ENCODE measurements around the gene NRXN2.

- TF ChIP-seq CTCF (IDR thresholded peaks at IDR 0.05 in 2 of 3, conservative IDR thresholded peaks at IDR 0.05 in 1 of 3; ENCODE audit: control insufficient read depth in 2 of 3, extremely low read depth in 1 of 3, insufficient read depth in 1 of 3, low read depth in 3 of 3, low read length in 3 of 3) (no peak), TAF1 (IDR thresholded peaks at IDR 0.05; ENCODE audit: borderline replicate concordance, low read depth, low read length) (no peak), SMC3 (IDR thresholded peaks at IDR 0.05; ENCODE audit: borderline replicate concordance, low read length) (no peak), RCOR1 (conservative IDR thresholded peaks at IDR 0.05; ENCODE audit: low read depth, low read length) (no peak), ESRRA (IDR thresholded peaks at IDR 0.05; ENCODE audit: low read length) (no peak), EP300 (IDR thresholded peaks at IDR 0.05; ENCODE audit: borderline replicate concordance in 1 of 2, control insufficient read depth in 1 of 2, low read depth in 2 of 2, low read length in 2 of 2) (no peak), USF2 (IDR thresholded peaks at IDR 0.05; ENCODE audit: borderline replicate concordance, low read depth, low read length) (no peak), ZNF592 (IDR thresholded peaks at IDR 0.05) (no peak), GABPA (IDR thresholded peaks at IDR 0.05; ENCODE audit: low read depth) (no peak)
Measured at GRCh38 chr11:64632654-64633053, 90.3 kb downstream of the NRXN2 start.
